Neural crest cell (in vitro differentiated cells): ENCODE data around the gene SMC1B. TPM values are rescaled to one million over a fixed set of nuclear protein-coding genes. Genes with fewer than 3 reads are reported as not detected.
"Not testable (repeated sequence)": the region's sequence is repeated elsewhere in the genome, so short reads cannot be mapped to it uniquely, and the experiment has no call there.

Source experiments
- DNase-seq: peaks from one replicate; pipeline ENCODE4 v3.0.0; 2021; ENCODE audit warnings: low read depth, mixed read lengths, low spot score
- H3K27ac Mint-ChIP-seq: one replicate; pipeline ENCODE4 v1.8.0; 2021; ENCODE audit warnings: mild to moderate bottlenecking, mixed read lengths; ENCODE audit not compliant: unreplicated experiment
- H3K27me3 Mint-ChIP-seq: 2 replicates; pipeline ENCODE4 v1.8.0; 2021; ENCODE audit warnings: low read depth, mild to moderate bottlenecking, mixed read lengths
- H3K36me3 Mint-ChIP-seq: 2 replicates; pipeline ENCODE4 v1.8.0; 2021; ENCODE audit warnings: low read depth, mild to moderate bottlenecking, mixed read lengths
- H3K4me1 Mint-ChIP-seq: 2 replicates; pipeline ENCODE4 v1.8.0; 2021; ENCODE audit warnings: mixed read lengths
- H3K4me3 Mint-ChIP-seq: one replicate; pipeline ENCODE4 v1.8.0; 2021; ENCODE audit warnings: mild to moderate bottlenecking, mixed read lengths
- H3K9me3 Mint-ChIP-seq: 2 replicates; pipeline ENCODE4 v1.8.0; 2021; ENCODE audit warnings: mixed read lengths
- CTCF ChIP-seq: fragments of 200-600 bp; sonication (generic); conservative IDR thresholded peaks from 2 replicates; pipeline ENCODE4 v1.5.0; 2021; ENCODE audit warnings: antibody characterized with exemption, mild to moderate bottlenecking
- total RNA-seq: library from RNA; stranded (reverse); gene quantifications from 2 replicates; pipeline ENCODE4 v1.2.1, GENCODE V29; 2021

The SMC1B gene
- total RNA-seq, 1 donor from 2014 or later, result not detected

- DNase-seq, result no peak
- H3K4me1 Mint-ChIP-seq, result no peaks in the 10 kb centered on the region
- H3K27ac Mint-ChIP-seq, result no peak overlapping the region
- H3K9me3 Mint-ChIP-seq, result no peaks in the 10 kb centered on the region
- TF ChIP-seq CTCF, result no peak
- H3K36me3 Mint-ChIP-seq, result peaks cover 9% of the 10 kb centered on the region
- H3K27me3 Mint-ChIP-seq, result no peaks in the 10 kb centered on the region
- no peak overlapping the region for H3K4me3 Mint-ChIP-seq
Measured at GRCh38 chr22:45328822-45329529, 84.4 kb downstream of the SMC1B start.

GRCh38 chr22:45328261-45328660 is 85.1 kb downstream of the SMC1B start:
- not testable (repeated sequence) for H3K4me1 Mint-ChIP-seq, H3K4me3 Mint-ChIP-seq, DNase-seq, H3K27me3 Mint-ChIP-seq, H3K27ac Mint-ChIP-seq, H3K9me3 Mint-ChIP-seq
- H3K36me3 Mint-ChIP-seq, result peaks cover 16% of the 10 kb centered on the region

- Mint-ChIP-seq H3K27me3 (no peaks in the 10 kb centered on the region), H3K4me1 (peaks cover 8% of the 10 kb centered on the region), H3K36me3 (peaks cover 17% of the 10 kb centered on the region), H3K4me3 (no peak overlapping the region), H3K27ac (no peak overlapping the region), H3K9me3 (no peaks in the 10 kb centered on the region)
- TF ChIP-seq CTCF, result no peak
- no peak for DNase-seq
Measured at GRCh38 chr22:45324311-45324711, 89.1 kb downstream of the SMC1B start.

DNA sequence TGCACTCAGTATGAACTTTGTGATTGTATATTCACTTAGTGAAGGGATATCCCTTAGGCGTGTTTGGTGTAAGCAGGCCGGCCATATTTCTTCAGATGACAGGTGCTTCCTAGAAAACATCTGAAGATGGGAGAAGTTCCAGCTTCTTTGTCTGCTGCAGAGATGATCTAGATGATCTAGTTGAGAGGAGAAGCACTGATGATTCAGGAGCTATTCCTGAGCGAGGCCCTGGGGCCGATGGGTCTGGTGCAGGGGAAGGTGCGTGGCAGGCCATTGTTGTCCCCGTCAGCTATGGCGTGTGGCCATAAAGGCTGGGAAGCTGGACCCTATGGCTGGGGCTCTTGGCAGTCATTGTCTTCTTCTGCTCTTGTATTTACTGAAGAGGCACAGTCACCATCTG is 89.7 kb downstream of the SMC1B start:
- Mint-ChIP-seq H3K27ac (no peak overlapping the region), H3K4me3 (no peak overlapping the region), H3K27me3 (no peaks in the 10 kb centered on the region), H3K36me3 (peaks cover 17% of the 10 kb centered on the region), H3K9me3 (no peaks in the 10 kb centered on the region), H3K4me1 (peaks cover 14% of the 10 kb centered on the region)
- TF ChIP-seq CTCF, result no peak
- DNase-seq, result no peak

- no peak overlapping the region for H3K4me3 Mint-ChIP-seq
- H3K27me3 Mint-ChIP-seq, result no peaks in the 10 kb centered on the region
- H3K36me3 Mint-ChIP-seq, result peaks cover 17% of the 10 kb centered on the region
- peaks cover 21% of the 10 kb centered on the region for H3K4me1 Mint-ChIP-seq
- H3K27ac Mint-ChIP-seq, result no peak overlapping the region
- no peak for DNase-seq
- no peaks in the 10 kb centered on the region for H3K9me3 Mint-ChIP-seq
- TF ChIP-seq CTCF, result no peak
Measured at GRCh38 chr22:45322873-45323525, 90.4 kb downstream of the SMC1B start.

DNA sequence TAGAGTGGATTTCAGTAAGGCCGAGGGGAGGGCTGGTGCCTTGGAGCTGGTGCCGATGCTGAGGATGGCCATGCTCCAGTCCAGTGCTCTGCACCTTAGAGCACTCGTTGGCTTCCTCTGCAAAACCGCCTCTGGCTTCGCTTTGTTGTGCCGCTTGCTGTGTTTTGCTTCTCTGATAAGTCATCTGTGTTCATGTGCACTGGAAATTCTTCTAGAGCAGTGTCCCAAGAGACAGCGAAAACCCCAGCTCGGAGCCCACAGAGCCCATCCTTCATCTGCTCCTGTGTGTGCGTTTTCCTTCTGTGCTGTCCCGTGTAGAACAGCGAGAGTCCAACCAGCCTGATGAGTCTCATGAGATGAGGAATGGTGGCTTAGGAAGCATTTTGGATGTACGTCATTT is 91.6 kb downstream of the SMC1B start:
- Mint-ChIP-seq H3K4me1 (peaks cover 22% of the 10 kb centered on the region), H3K36me3 (peaks cover 14% of the 10 kb centered on the region), H3K4me3 (no peak overlapping the region), H3K27ac (no peak overlapping the region), H3K27me3 (no peaks in the 10 kb centered on the region), H3K9me3 (no peaks in the 10 kb centered on the region)
- DNase-seq, result no peak
- no peak for TF ChIP-seq CTCF
